Ovary (tissue), 9 donors: ENCODE measurements around the gene REPS2. TPM values are rescaled to one million over a fixed set of nuclear protein-coding genes. Genes with fewer than 3 reads are reported as not detected.
"Not testable (repeated sequence)": the region's sequence is repeated elsewhere in the genome, so short reads cannot be mapped to it uniquely, and the experiment has no call there.

ENCODE experiments used
- DNase-seq, 5 donors: peaks; one replicate each; pipeline ENCODE4 v3.0.0-alpha.2; 2019 to 2020
- H3K27ac ChIP-seq, 2 donors: fragments of 200-600 bp; one replicate each; pipeline versions ENCODE4 v1.5.1 to v1.8.0; 2019 to 2022
- H3K27me3 ChIP-seq: fragments of 200-600 bp; one replicate; pipeline ENCODE4 v1.8.0; 2022
- H3K36me3 ChIP-seq: fragments of 200-600 bp; sonication (generic); one replicate; pipeline ENCODE4 v1.5.1; 2019
- H3K4me1 ChIP-seq: one replicate; pipeline ENCODE4 v1.8.1; 2013; ENCODE audit warnings: mild to moderate bottlenecking, moderate library complexity; ENCODE audit not compliant: insufficient read depth
- H3K4me3 ChIP-seq: fragments of 200-600 bp; sonication (generic); one replicate; pipeline ENCODE4 v1.5.1; 2017
- H3K9me3 ChIP-seq, 2 donors: fragments of 200-600 bp in 1 of 2; sonication (generic) in 1 of 2; one replicate each; pipeline versions ENCODE4 v1.5.1 to v1.8.1; 2013 to 2019; ENCODE audit warnings: mild to moderate bottlenecking in 1 of 2, moderate library complexity in 1 of 2
- EP300 ChIP-seq: sonication (generic); formaldehyde crosslinking; IDR thresholded peaks from one replicate; pipeline ENCODE4 v1.6.1; 2017; ENCODE audit warnings: antibody characterized with exemption
- POLR2A ChIP-seq: fragments of 450-650 bp; IDR thresholded peaks from one replicate; pipeline ENCODE4 v1.6.1; 2017; ENCODE audit warnings: antibody characterized with exemption, mild to moderate bottlenecking, moderate library complexity
- WGBS, 3 donors: extraction: QIAGEN DNeasy Blood & Tissue Kit in 1 of 3; methylation state at CpG; one replicate each; pipeline versions ENCODE4 v1.1.5 to v1.1.7; 2013 to 2017; 5-methylcytosine and 5-hydroxymethylcytosine counted together
- intact Hi-C, 4 donors: fragments of 100-400 bp; cut with DNase I; formaldehyde crosslinking; loops; one replicate each; pipeline versions ENCODE4 v1.11.0 to v1.15.1; 2022 to 2023
- polyA plus RNA-seq, 2 donors: library from polyadenylated mRNA; stranded (reverse); fragments of 200-250 nt in 1 of 2; fragments of 350-450 nt in 1 of 2; fragmentation: Illumina TruSeq in 1 of 2; extraction: RNeasy Lipid Tissue Mini Kit (QIAGEN cat#74804) in 1 of 2; gene quantifications; one replicate each; pipeline ENCODE4 v1.2.3, GENCODE V29; 2013 to 2014
- total RNA-seq, 7 donors: library from RNA; depleted of rRNA in 2 of 7; stranded (reverse); fragments of >200 nt in 2 of 7; fragmentation: NEBNext Ultra II Directional in 3 of 7; extraction: Animal tissue kit (Norgen Biotek cat#: 25700) in 3 of 7; gene quantifications; one replicate each; pipeline versions ENCODE4 v1.1.0 to v1.2.4, GENCODE V29; 2016 to 2023
- TF ChIP-seq, protein P1 (sequence below), 3 donors: fragments of 450-650 bp in 2 of 3; fragments of 200-600 bp in 1 of 3; IDR thresholded peaks; one replicate each; pipeline versions ENCODE4 v1.5.1 to v1.8.0; 2016 to 2022; ENCODE audit warnings: antibody characterized with exemption in 3 of 3, mild to moderate bottlenecking in 1 of 3
- donor health status: DM: no; HTN: no; CAD: no; lungs with moderate emphysema.
- donor health status: DM: no; HTN: no; CAD: no.
- donor health status: Bipolar disorder and iron deficiency.
- donor health status: DM: yes; HTN: yes; CAD: no.
- donor health status: DM: no; HTN: no; CAD: no.
- donor health status: DM: yes; HTN: yes; CAD: no.

REPS2 gene
- total and polyA plus RNA-seq, 9 donors = 2.1 to 25.8 (median 15.2) TPM

DNA sequence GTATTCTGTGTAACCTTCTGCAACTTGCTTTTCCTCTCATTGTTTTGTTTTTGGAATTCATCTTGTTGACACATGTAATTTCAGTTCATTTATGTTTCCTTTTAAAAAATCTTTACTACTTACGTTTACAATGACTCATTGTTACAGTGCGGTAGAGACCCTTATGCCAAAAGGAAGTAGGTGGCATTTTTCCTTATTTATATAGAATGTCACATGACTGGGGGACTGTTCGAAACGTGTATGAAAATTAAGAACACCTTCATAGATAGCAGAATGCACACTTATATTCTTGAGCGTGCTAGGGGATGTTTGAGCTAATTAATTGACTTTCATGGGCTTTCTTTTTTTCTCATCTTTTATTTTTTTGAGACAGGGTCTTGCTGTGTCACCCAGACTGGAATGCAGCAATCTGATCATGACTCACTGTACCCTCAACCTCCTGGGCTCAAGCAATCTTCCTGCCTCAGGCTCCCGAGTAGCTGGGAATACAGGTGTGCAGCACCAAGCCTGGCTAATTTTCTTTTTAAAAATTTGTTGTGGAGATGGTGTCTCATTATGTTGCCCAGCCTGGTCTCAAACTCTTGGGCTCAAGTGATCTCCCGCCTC, 7.3 kb downstream of the REPS2 start:
- intact Hi-C loops = no loop called here
- DNase-seq = no peak
- 72 to 76% (median 75%) methylated on average over 7 of the region's 7 CpGs for WGBS, 3 donors
- peaks cover 4% of the 10 kb centered on the region for H3K4me1 ChIP-seq
- no peak overlapping the region for H3K4me3 ChIP-seq
- H3K36me3 ChIP-seq = no peaks in the 10 kb centered on the region
- H3K27me3 ChIP-seq = no peaks in the 10 kb centered on the region
- H3K27ac ChIP-seq = no peak overlapping the region
- TF ChIP-seq, protein P1, sequence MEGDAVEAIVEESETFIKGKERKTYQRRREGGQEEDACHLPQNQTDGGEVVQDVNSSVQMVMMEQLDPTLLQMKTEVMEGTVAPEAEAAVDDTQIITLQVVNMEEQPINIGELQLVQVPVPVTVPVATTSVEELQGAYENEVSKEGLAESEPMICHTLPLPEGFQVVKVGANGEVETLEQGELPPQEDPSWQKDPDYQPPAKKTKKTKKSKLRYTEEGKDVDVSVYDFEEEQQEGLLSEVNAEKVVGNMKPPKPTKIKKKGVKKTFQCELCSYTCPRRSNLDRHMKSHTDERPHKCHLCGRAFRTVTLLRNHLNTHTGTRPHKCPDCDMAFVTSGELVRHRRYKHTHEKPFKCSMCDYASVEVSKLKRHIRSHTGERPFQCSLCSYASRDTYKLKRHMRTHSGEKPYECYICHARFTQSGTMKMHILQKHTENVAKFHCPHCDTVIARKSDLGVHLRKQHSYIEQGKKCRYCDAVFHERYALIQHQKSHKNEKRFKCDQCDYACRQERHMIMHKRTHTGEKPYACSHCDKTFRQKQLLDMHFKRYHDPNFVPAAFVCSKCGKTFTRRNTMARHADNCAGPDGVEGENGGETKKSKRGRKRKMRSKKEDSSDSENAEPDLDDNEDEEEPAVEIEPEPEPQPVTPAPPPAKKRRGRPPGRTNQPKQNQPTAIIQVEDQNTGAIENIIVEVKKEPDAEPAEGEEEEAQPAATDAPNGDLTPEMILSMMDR (IDR thresholded peaks at IDR 0.05) = no peak
- no peak for TF ChIP-seq POLR2A
- H3K9me3 ChIP-seq = no peaks in the 10 kb centered on the region

DNA sequence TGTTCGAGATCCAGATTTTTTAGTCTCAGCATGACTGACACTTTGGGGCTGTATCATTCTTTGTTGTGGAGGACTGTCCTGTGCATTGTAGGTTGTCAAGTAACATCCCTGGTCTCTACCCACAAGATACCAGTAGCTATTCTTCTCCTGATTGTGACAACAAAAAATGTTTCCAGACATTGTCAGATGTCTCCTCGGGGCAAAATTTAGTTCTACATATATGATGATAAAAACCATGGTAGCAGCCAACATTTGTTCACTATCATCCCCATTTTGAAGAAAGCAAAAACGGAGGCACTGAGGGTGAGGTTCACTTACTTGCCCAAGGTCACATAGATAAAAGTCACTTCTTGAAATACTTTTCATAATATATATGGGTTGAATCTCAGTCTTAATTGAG, 11.3 kb downstream of the REPS2 start:
- H3K36me3 ChIP-seq = no peaks in the 10 kb centered on the region
- H3K9me3 ChIP-seq = no peaks in the 10 kb centered on the region
- H3K27ac ChIP-seq = no peak overlapping the region
- TF ChIP-seq EP300 (no peak), POLR2A (no peak)
- TF ChIP-seq, protein P1 (IDR thresholded peaks at IDR 0.05) = no peak
- intact Hi-C loops = no loop called here
- no peak for DNase-seq
- no peaks in the 10 kb centered on the region for H3K27me3 ChIP-seq
- no peak overlapping the region for H3K4me3 ChIP-seq
- 48 to 68% (median 60%) methylated on average over 3 of the region's 3 CpGs for WGBS, 3 donors
- H3K4me1 ChIP-seq = peaks cover 4% of the 10 kb centered on the region

DNA sequence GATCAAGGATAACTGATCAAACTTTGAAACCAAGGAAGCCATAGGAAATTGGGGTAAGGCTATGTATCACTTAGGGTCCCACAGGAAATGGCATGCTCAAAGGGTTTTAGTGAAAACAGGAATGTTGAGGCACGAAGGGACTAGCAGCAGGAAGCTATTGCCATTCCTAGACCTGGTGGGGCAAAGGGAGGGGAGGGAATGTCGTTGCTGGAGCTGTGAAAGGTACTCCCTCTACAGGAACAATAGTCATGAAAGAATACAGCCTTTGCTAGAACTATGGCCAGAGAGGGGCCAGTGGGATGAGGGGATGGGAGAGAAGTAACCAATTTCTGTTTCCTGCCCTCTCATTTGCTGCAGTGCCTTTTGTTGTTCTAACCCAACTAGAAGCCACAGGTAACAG, 11.9 kb downstream of the REPS2 start:
- Histone ChIP-seq H3K4me3 (no peak overlapping the region), H3K9me3 (no peaks in the 10 kb centered on the region), H3K27me3 (no peaks in the 10 kb centered on the region), H3K27ac (no peak overlapping the region), H3K4me1 (peaks cover 4% of the 10 kb centered on the region), H3K36me3 (no peaks in the 10 kb centered on the region)
- WGBS, 3 donors = 32 to 48% (median 46%) methylated on average over 2 of the region's 2 CpGs
- TF ChIP-seq EP300 = no peak
- no peak for DNase-seq
- intact Hi-C loops = no loop called here

DNA sequence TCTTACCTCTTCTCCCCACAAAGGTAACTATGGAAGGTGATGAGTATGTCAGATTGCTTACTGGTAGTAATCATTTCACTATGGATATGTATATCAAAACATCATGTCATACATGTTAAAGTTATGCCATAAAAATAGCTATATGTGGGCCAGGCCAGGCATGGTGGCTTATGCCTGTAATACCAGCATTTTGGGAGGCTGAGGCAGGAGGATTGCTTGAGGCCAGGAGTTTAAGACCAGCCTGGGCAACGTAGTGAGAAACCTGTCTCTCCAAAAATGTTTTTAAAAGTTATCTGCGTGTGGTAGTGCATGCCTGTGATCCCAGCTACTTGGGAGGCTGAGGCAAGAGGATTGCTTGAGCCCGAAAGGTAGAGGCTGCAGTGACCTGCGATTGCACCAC, 16.2 kb downstream of the REPS2 start:
- H3K27me3 ChIP-seq, DNase-seq, H3K36me3 ChIP-seq, H3K4me3 ChIP-seq, H3K9me3 ChIP-seq, H3K27ac ChIP-seq, intact Hi-C loops, H3K4me1 ChIP-seq: not testable (repeated sequence)
- WGBS, 3 donors = 79 to 89% (median 87%) methylated on average over 4 of the region's 4 CpGs

DNA sequence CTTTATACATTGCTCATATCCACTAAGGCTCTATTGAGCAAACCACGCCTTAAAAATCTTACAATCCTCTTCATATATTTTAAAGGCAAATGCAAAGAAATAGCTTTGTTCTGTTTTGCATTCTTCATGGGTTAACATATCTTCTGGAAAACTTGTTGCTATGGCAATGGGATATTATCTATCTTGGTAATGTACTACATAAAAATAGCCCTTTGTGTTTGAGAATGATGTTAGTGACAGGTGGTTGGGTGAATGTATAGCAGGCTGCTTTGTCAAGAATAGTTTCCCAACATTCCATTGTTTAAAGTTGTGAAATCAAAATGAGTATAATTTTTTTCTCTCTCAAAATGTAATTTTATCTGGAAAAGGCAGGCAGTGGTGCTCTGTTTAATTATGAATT, 16.8 kb downstream of the REPS2 start:
- Histone ChIP-seq H3K9me3 (no peaks in the 10 kb centered on the region), H3K36me3 (no peaks in the 10 kb centered on the region), H3K4me1 (no peaks in the 10 kb centered on the region), H3K27ac (no peak overlapping the region), H3K4me3 (no peak overlapping the region), H3K27me3 (no peaks in the 10 kb centered on the region)
- no peak for TF ChIP-seq EP300
- no peak for TF ChIP-seq POLR2A
- TF ChIP-seq, protein P1 (IDR thresholded peaks at IDR 0.05) = no peak
- intact Hi-C loops = no loop called here
- 81 to 88% (median 84%) methylated on average over 1 of the region's 1 CpG for WGBS, 3 donors
- DNase-seq = no peak

DNA sequence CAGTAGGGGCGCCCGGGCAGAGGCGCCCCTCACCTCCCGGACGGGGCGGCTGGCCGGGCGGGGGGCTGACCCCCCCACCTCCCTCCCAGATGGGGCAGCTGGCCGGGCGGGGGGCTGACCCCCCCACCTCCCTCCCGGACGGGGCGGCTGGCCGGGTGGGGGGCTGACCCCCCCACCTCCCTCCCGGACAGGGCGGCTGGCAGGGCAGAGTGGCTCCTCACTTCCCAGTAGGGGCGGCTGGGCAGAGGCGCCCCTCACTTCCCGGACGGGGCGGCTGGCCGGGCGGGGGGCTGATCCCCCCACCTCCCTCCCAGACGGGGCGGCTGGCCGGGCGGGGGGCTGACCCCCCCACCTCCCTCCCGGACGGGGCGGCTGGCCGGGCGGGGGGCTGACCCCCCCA, 18.5 kb downstream of the REPS2 start:
- H3K27me3 ChIP-seq, intact Hi-C loops, H3K4me1 ChIP-seq, H3K4me3 ChIP-seq, H3K36me3 ChIP-seq, H3K27ac ChIP-seq, DNase-seq, H3K9me3 ChIP-seq: not testable (repeated sequence)
- 87 to 96% methylated on average over 3 to 17 of the region's 32 CpGs; no CpG with 5 or more reads in 1 of the 3 donors for WGBS, 3 donors
